Measurements from ENCODE around the gene KIF21A. TPM values are rescaled to one million over a fixed set of nuclear protein-coding genes. Genes with fewer than 3 reads are reported as not detected.

The KIF21A gene
- polyA plus RNA-seq, 1 experiment, result 1.4 TPM

- TF ChIP-seq CTCF (IDR thresholded peaks at IDR 0.05; ENCODE audit: low read depth, low read length), result no peak
- Histone ChIP-seq H3K27me3 (ENCODE audit: control insufficient read depth, insufficient read depth, low read length) (no peaks in the 10 kb centered on the region), H3K4me3 (ENCODE audit: low read depth, low read length) (no peak overlapping the region), H3K27ac (ENCODE audit: low read depth, low read length) (no peak overlapping the region), H3K9me3 (ENCODE audit: control insufficient read depth, insufficient read depth, low read length) (no peaks in the 10 kb centered on the region)
- ChIA-PET POLR2A (no interaction called here), CTCF (interaction anchor here (1.2 kb wide), 1 partner anchor 62 kb away, joined by 3 read pairs; no protein-coding TSS in a partner anchor)
- DNase-seq (ENCODE audit: low read depth, low spot score), result no peak
Measured at GRCh38 chr12:39380090-39380489, 62.8 kb downstream of the KIF21A start.

GRCh38 chr12:39378341-39378740 lies 64.6 kb downstream of the KIF21A start:
- TF ChIP-seq CTCF (IDR thresholded peaks at IDR 0.05; ENCODE audit: low read depth, low read length), result no peak
- Histone ChIP-seq H3K9me3 (ENCODE audit: control insufficient read depth, insufficient read depth, low read length) (no peaks in the 10 kb centered on the region), H3K4me3 (ENCODE audit: low read depth, low read length) (no peak overlapping the region), H3K27ac (ENCODE audit: low read depth, low read length) (no peak overlapping the region), H3K27me3 (ENCODE audit: control insufficient read depth, insufficient read depth, low read length) (no peaks in the 10 kb centered on the region)
- no peak for DNase-seq (ENCODE audit: low read depth, low spot score)
- POLR2A ChIA-PET, result no interaction called here
- CTCF ChIA-PET, result no interaction called here

- TF ChIP-seq CTCF (IDR thresholded peaks at IDR 0.05; ENCODE audit: low read depth, low read length), result no peak
- no peaks in the 10 kb centered on the region for H3K27me3 ChIP-seq (ENCODE audit: control insufficient read depth, insufficient read depth, low read length)
- H3K4me3 ChIP-seq (ENCODE audit: low read depth, low read length), result no peak overlapping the region
- CTCF ChIA-PET, result no interaction called here
- no peak overlapping the region for H3K27ac ChIP-seq (ENCODE audit: low read depth, low read length)
- no peak for DNase-seq (ENCODE audit: low read depth, low spot score)
- POLR2A ChIA-PET, result no interaction called here
- no peaks in the 10 kb centered on the region for H3K9me3 ChIP-seq (ENCODE audit: control insufficient read depth, insufficient read depth, low read length)
Measured at GRCh38 chr12:39375206-39375808, 67.6 kb downstream of the KIF21A start.

GRCh38 chr12:39372929-39373328 lies 70.0 kb downstream of the KIF21A start:
- no peak for TF ChIP-seq CTCF (IDR thresholded peaks at IDR 0.05; ENCODE audit: low read depth, low read length)
- ChIA-PET CTCF (no interaction called here), POLR2A (no interaction called here)
- H3K9me3 ChIP-seq (ENCODE audit: control insufficient read depth, insufficient read depth, low read length), result no peaks in the 10 kb centered on the region
- H3K27me3 ChIP-seq (ENCODE audit: control insufficient read depth, insufficient read depth, low read length), result no peaks in the 10 kb centered on the region
- DNase-seq (ENCODE audit: low read depth, low spot score), result no peak
- no peak overlapping the region for H3K4me3 ChIP-seq (ENCODE audit: low read depth, low read length)
- H3K27ac ChIP-seq (ENCODE audit: low read depth, low read length), result no peak overlapping the region

GRCh38 chr12:39372204-39372925 lies 70.6 kb downstream of the KIF21A start:
- no peak for TF ChIP-seq CTCF (IDR thresholded peaks at IDR 0.05; ENCODE audit: low read depth, low read length)
- ChIA-PET POLR2A (no interaction called here), CTCF (no interaction called here)
- Histone ChIP-seq H3K27ac (ENCODE audit: low read depth, low read length) (no peak overlapping the region), H3K9me3 (ENCODE audit: control insufficient read depth, insufficient read depth, low read length) (no peaks in the 10 kb centered on the region), H3K27me3 (ENCODE audit: control insufficient read depth, insufficient read depth, low read length) (no peaks in the 10 kb centered on the region), H3K4me3 (ENCODE audit: low read depth, low read length) (no peak overlapping the region)
- no peak for DNase-seq (ENCODE audit: low read depth, low spot score)
